ENCODE measurements around the gene ISLR. TPM values are rescaled to one million over a fixed set of nuclear protein-coding genes. Genes with fewer than 3 reads are reported as not detected.

Gene ISLR, protein sequence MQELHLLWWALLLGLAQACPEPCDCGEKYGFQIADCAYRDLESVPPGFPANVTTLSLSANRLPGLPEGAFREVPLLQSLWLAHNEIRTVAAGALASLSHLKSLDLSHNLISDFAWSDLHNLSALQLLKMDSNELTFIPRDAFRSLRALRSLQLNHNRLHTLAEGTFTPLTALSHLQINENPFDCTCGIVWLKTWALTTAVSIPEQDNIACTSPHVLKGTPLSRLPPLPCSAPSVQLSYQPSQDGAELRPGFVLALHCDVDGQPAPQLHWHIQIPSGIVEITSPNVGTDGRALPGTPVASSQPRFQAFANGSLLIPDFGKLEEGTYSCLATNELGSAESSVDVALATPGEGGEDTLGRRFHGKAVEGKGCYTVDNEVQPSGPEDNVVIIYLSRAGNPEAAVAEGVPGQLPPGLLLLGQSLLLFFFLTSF
- not detected in 2 replicates for total RNA-seq

DNA sequence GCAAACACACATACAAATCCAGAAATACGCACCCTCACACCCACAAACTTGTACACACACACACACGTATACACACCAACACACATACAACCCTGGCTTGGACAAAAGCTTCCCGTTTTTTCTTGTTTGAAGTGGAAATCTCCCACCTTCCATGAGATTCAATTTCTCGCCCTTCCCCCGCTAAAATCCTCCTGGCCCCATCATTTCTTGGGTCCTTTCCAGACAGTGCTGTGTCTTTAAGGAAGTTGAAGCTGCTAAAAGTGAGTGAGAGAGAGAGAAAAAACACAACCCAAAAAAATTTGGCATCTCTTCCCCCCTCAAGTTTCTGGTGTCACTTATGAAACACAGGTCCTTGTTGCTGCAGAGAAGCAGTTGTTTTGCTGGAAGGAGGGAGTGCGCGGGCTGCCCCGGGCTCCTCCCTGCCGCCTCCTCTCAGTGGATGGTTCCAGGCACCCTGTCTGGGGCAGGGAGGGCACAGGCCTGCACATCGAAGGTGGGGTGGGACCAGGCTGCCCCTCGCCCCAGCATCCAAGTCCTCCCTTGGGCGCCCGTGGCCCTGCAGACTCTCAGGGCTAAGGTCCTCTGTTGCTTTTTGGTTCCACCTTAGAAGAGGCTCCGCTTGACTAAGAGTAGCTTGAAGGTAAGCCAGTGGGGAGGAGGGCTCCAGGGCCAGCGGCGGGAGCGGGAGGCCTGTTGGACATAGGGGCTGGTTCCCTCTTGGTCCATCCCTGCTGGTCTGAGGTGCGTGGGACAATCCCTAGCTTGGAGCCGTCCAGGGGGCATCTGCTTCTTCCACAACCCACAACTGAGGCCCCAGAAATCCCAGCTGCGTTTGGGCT is at the start of gene ISLR:
ISLR (plus strand) TSS at position 331 of the 839 bp plus-strand sequence. CDS start 1,149 bp downstream, outside the sequence.

DNA sequence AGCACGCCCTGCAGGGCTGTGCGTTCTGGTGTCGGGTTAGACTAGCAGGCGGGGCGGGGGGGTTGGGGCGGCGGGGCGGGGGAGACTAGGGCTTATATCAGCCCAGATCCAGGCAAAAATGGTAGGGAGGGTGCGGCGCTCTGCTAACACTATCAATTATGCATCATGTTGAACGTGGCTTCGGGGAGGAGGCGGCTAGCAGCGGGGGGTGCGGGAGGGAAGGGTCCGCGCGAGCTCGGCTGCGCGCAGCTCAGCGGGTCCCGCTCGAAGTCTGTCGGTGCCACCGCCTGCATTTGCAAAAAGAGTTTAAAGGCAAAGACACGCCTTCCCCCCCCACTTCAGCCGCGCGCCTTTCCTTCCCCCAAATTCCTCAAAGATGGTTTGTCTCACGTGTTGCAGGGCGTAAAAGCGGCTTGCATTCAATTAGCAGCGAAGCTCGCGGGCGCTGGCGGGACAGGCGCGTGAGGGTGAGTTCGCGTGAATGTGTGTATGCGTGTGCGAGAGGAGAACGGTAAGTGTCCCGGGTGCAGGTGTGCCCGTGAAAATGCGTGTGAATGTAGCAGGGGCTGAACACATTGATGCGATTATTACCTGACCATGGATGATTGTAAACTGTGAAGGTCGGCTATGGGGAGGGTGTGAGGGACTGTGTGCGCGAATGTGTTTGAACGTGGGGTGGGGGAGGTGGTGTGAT is 43.2 kb upstream of the ISLR start, which contains the start of gene ISLR2:
ISLR2 (plus strand) TSS at position 432 of the 694 bp plus-strand sequence. CDS start 2,169 bp downstream, outside the sequence.

DNA sequence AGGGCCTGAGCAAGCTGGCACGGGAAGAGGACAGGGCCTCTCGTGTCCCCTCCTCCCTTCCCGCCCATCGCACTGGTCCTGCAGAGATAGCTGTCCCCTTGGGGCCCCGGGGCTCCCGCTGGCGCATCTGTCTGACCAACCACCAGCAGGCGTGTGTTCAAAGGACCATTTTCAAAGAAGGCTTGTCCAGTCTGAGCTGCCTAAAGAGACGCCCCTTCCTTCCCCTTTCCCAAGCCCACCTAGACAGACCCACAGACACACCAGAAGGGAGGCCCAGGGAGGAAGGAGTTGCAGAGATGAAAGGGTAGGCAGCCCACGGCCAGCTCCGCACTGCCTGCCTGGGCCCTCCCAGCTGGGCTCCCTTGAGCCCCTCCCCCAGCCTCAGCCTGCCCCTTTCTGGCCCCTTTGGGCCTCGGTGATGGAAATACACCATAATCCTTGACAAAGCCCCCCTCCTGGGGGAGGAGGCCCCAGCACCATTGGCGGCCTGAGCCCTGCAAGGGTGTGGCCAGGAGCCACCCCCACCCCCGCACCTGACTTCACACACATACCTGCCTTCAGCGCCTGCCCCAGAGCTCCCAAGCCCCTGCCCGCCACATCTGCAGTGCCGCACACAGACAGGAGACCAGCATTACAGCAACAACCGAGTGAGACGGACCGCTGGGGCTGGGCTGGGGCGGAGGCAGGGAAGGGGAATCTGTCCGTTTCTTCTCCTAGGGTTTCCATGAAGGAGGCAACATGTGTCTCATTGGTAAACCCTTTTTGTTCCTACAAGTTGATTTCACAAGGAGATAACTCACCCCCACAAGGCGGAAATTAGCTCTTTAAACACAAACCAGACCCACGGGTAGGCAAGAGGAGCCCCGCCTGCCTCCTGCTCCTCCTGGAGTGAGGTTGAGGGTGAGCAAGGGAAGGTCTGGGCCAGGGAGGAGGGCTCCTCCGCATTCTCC is 29.2 kb downstream of the ISLR start, which contains the start of gene STRA6:
STRA6 (minus strand) TSS at position 336 of the 950 bp plus-strand sequence. CDS start 520 bp downstream, outside the sequence.

Other genes with a start within 250 kb of the ISLR start
- 11.6 and 12.1 TPM in 2 replicates for gene LOXL1, start 247.2 kb upstream of the ISLR start, total RNA-seq
- gene STOML1, start 181.4 kb upstream of the ISLR start, total RNA-seq: 11.8 and 14.5 TPM in 2 replicates
- 35.2 and 48.0 TPM in 2 replicates for gene PML, start 179.0 kb upstream of the ISLR start, total RNA-seq
- not detected in 2 replicates for gene GOLGA6A, start 91.2 kb upstream of the ISLR start, total RNA-seq
- not detected in 2 replicates for gene ISLR2, start 43.1 kb upstream of the ISLR start, total RNA-seq
- 0.28 and 0.79 TPM in 2 replicates for gene STRA6, start 29.1 kb downstream of the ISLR start, total RNA-seq
- gene CCDC33, start 62.6 kb downstream of the ISLR start, total RNA-seq: not detected in 2 replicates
- gene CYP11A1, start 193.9 kb downstream of the ISLR start, total RNA-seq: 0.70 TPM in 1 of 2 replicates, not detected in the other

Measured in airway epithelial cell (primary cell).